Neutrophil (primary cell): Measurements from ENCODE around the gene FAM240A.

Experiments
- H3K27ac ChIP-seq: fragments of 200-600 bp; sonication (generic); 2 replicates; pipeline ENCODE4 v1.5.1; 2016; ENCODE audit warnings: mild to moderate bottlenecking, moderate library complexity
- H3K27me3 ChIP-seq: fragments of 200-600 bp; sonication (generic); 2 replicates; pipeline ENCODE4 v1.6.0; 2016; ENCODE audit warnings: mild to moderate bottlenecking
- H3K36me3 ChIP-seq: fragments of 200-600 bp; sonication (generic); 2 replicates; pipeline ENCODE4 v1.5.1; 2017
- H3K4me1 ChIP-seq, 2 experiments: fragments of 200-600 bp in 1 of 2; sonication (generic) in 1 of 2; 1 replicate in 1 of 2; 2 replicates in 1 of 2; pipeline versions ENCODE4 v1.5.1 to v1.6.1; 2013 to 2016; ENCODE audit warnings: low read depth in 1 of 2, low read length in 1 of 2, mild to moderate bottlenecking in 1 of 2, moderate library complexity in 1 of 2; ENCODE audit not compliant: control insufficient read depth in 1 of 2, insufficient read depth in 1 of 2
- H3K4me3 ChIP-seq, 2 experiments: fragments of 200-600 bp in 1 of 2; sonication (generic) in 1 of 2; 1 replicate in 1 of 2; 2 replicates in 1 of 2; pipeline ENCODE4 v1.5.1; 2013 to 2016; ENCODE audit warnings: low read depth in 1 of 2, low read length in 1 of 2, mild to moderate bottlenecking in 1 of 2, moderate library complexity in 1 of 2
- H3K9me3 ChIP-seq: fragments of 200-600 bp; sonication (generic); 2 replicates; pipeline ENCODE4 v1.5.1; 2016
- TF ChIP-seq, protein P1 (sequence below): fragments of 200-600 bp; sonication (generic); IDR thresholded peaks from 2 replicates; pipeline ENCODE4 v1.5.1; 2016; ENCODE audit warnings: antibody characterized with exemption

The FAM240A gene

DNA sequence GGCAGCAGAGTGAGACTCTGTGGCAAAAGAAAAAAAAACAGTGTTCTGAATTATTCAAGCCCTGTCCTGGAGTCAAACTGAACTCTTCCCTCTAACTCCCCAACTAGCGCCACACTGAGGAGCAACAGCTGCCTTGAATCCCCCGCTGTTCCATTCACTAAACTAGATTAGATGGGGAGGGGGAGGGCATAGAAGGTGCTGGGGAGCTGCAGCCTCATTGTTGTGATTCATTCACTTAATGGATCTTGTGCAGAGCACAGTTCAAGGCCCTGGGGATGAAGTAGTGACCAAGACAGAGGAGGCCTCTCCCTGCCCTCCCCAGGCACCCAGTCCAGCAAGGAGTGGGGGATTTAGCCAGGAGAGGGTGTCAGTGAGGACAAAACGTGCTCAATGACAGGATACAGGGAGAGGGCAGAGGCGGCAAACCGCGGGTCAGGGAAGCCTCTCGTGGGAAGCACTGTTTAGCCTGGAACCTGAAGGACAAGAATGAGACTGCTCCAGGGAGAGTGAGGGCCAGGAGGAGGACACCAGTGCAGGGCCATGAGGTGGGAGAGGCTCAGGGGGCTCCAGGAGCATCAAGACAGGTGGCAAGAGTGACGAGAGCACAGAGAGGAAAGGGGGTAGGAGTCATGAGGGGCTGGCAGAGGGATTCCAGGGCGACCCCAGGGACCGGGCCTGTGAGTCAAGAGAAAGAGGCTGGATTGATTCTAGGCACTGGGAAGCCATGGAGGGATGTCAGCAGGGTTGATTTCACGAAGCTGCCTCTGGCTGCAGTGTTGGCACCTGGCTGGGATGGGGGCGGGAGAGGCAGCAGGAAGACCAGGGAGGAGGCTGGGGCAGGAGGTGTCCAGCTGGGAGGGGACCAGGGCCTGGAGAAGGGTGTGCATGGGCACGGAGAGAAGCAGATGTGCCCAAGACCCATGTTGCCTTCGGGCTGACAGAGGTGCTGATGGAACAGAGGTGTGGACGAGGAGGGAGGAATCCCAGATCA, 49.7 kb downstream of the FAM240A start:
- H3K27me3 ChIP-seq = no peaks in the 10 kb centered on the region

DNA sequence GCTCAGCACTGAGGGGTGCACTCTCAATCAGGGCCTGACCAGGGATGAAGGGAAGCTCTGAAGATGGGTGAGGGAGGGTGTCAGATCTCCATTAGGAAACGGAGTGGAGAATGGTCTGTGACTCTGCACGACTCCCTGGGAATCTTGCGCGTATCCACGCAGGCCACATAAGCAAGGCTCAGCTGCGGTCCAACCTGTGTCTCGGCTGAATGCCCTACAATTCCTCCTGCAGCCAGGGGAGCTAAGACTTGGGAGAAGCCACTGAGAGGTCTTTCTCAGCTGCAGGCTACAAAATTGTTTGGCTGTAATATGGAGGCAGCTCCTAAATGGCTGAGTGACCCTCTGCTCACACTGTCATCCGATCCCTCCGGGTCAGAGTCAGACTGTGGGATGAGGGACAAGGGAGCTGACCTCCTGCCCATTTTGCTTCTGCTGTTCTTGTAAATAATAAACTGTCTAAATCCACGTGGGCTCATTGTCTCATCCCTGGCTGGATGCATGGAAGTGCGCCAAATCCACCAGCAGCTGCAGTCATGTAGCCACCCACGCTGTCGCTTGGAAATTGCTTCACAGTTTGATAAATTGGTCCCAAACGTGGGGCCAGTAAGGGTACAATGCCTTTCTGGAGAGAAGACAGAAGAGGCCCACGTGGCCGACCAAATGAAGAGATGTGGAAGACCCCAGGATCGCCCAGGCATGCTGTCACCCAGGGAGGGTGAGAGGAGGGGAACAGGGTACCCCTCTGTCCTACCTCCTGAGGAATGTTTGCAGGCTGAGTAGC, 50.6 kb downstream of the FAM240A start:
- TF ChIP-seq, protein P1, sequence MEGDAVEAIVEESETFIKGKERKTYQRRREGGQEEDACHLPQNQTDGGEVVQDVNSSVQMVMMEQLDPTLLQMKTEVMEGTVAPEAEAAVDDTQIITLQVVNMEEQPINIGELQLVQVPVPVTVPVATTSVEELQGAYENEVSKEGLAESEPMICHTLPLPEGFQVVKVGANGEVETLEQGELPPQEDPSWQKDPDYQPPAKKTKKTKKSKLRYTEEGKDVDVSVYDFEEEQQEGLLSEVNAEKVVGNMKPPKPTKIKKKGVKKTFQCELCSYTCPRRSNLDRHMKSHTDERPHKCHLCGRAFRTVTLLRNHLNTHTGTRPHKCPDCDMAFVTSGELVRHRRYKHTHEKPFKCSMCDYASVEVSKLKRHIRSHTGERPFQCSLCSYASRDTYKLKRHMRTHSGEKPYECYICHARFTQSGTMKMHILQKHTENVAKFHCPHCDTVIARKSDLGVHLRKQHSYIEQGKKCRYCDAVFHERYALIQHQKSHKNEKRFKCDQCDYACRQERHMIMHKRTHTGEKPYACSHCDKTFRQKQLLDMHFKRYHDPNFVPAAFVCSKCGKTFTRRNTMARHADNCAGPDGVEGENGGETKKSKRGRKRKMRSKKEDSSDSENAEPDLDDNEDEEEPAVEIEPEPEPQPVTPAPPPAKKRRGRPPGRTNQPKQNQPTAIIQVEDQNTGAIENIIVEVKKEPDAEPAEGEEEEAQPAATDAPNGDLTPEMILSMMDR = no peak
- no peaks in the 10 kb centered on the region for H3K27me3 ChIP-seq
- no peaks in the 10 kb centered on the region for H3K9me3 ChIP-seq
- no peak overlapping the region for H3K27ac ChIP-seq
- no peak overlapping the region for H3K4me3 ChIP-seq
- no peaks in the 10 kb centered on the region for H3K4me1 ChIP-seq
- no peaks in the 10 kb centered on the region for H3K36me3 ChIP-seq

More for the DNA sequence above, 49.7 kb downstream of the FAM240A start:
- no peaks in the 10 kb centered on the region for H3K4me1 ChIP-seq
- H3K27ac ChIP-seq = no peak overlapping the region
- H3K4me3 ChIP-seq = no peak overlapping the region
- no peaks in the 10 kb centered on the region for H3K9me3 ChIP-seq
- TF ChIP-seq, protein P1 = no peak
- H3K36me3 ChIP-seq = no peaks in the 10 kb centered on the region

DNA sequence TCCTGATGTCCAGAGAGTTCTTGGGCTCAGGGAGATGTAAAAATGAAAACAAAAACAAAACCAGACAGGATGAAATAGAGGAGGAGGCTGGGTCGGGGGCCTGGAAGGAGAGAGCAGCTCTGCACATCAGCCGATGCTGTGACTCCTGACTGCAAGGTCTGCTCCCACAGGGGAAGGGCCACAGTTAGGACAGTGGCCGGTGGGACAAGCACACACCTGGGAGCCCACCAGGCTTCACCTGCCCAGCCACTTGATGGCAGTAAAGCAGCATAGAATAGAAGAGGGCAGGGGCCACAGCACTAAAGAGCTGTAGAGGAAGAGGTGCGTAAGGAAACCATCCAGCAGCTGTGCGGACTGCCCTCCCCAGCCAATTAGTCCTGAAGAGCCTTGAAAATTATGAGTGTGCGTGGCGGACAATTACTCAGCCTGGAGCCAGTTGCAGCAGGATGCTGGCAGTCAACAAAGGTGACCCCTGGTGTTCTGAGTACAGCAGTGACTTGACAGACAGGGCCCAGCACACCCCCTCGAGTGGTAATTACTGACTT, 51.3 kb downstream of the FAM240A start:
- Histone ChIP-seq H3K9me3 (no peaks in the 10 kb centered on the region), H3K27me3 (no peaks in the 10 kb centered on the region), H3K27ac (no peak overlapping the region), H3K4me3 (no peak overlapping the region), H3K36me3 (no peaks in the 10 kb centered on the region), H3K4me1 (no peaks in the 10 kb centered on the region)
- TF ChIP-seq, protein P1 = no peak

DNA sequence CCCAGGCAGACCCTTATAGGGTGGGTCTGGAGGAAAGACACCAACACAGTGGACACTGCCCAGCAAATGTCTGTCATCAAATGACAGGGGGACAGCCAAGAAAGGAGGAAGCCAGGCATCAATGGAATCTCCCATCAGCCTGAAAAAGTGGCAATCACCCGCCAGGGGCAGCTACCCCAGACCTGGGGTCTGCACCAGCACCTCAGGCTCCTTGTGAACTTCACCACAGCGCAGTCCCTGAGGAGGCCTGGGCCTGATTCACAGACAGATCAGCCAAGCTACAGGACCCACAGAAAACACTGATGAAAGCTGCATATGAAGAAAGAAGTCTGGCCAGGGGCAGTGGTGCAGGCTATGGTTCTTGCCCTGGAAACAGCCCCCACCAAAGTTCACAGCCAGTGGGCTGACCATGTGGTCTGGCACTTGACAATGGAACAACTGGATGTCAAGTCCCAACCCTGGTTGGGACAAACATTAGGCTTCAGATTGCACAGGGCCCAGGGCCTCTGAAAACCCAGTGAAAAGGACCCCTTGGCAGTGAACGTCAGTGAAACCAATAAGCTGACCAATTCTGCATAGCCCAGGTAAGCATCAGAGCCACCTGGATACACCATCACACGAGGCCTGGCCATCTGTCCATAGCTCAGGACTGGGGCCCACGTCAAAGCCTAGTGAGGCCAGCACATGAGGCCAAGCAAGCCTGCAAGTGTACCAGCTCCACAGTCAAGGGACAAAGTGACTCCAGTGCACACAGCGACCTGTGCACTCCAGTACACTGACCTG, 52.1 kb downstream of the FAM240A start:
- no peaks in the 10 kb centered on the region for H3K9me3 ChIP-seq
- no peak overlapping the region for H3K4me3 ChIP-seq
- TF ChIP-seq, protein P1 = no peak
- H3K4me1 ChIP-seq = no peaks in the 10 kb centered on the region
- no peak overlapping the region for H3K27ac ChIP-seq
- no peaks in the 10 kb centered on the region for H3K36me3 ChIP-seq
- no peaks in the 10 kb centered on the region for H3K27me3 ChIP-seq
